Keratinocyte (primary cell): ENCODE results near the gene CSNK1D. TPM values are rescaled to one million over a fixed set of nuclear protein-coding genes. Genes with fewer than 3 reads are reported as not detected.

Source experiments
- DNase-seq: peaks from one replicate; pipeline ENCODE4 v3.0.0-alpha.2; 2011; ENCODE audit warnings: low read depth, missing footprints, low spot score
- FAIRE-seq: peaks from 2 replicates; lab custom pipeline; 2011; peaks lifted over from hg19 to GRCh38; lab: Jason Lieb, UNC
- H2AFZ ChIP-seq: 2 replicates; pipeline ENCODE4 v1.6.0; 2012; ENCODE audit warnings: low read length, control low read depth, inconsistent platforms; ENCODE audit not compliant: control insufficient read depth
- H3K27ac ChIP-seq: 2 replicates; pipeline ENCODE4 v1.5.1; 2011; ENCODE audit warnings: low read length; ENCODE audit not compliant: control insufficient read depth, insufficient read depth
- H3K27me3 ChIP-seq: 3 replicates; pipeline ENCODE4 v1.6.0; 2011; ENCODE audit warnings: low read length; ENCODE audit not compliant: control insufficient read depth, insufficient read depth; ENCODE audit errors: extremely low read depth
- H3K36me3 ChIP-seq, 2 experiments: 2 replicates in 1 of 2; 3 replicates in 1 of 2; pipeline ENCODE4 v1.5.1; 2011; ENCODE audit warnings: low read length in 2 of 2, mild to moderate bottlenecking in 1 of 2; ENCODE audit not compliant: control insufficient read depth in 2 of 2, insufficient read depth in 2 of 2; ENCODE audit errors: extremely low read depth in 1 of 2
- H3K4me1 ChIP-seq: 3 replicates; pipeline ENCODE4 v1.5.1; 2011; ENCODE audit warnings: low read length; ENCODE audit not compliant: control insufficient read depth, insufficient read depth; ENCODE audit errors: extremely low read depth
- H3K4me2 ChIP-seq: 3 replicates; pipeline ENCODE4 v1.6.0; 2011; ENCODE audit warnings: low read depth, low read length; ENCODE audit not compliant: control insufficient read depth, insufficient read depth; ENCODE audit errors: extremely low read depth
- H3K4me3 ChIP-seq, 3 experiments: fragments of 200-600 bp in 1 of 3; sonication (generic) in 1 of 3; 2 replicates in 2 of 3; 3 replicates in 1 of 3; pipeline ENCODE4 v1.5.1; 2011 to 2016; ENCODE audit warnings: low read length in 3 of 3, mild to moderate bottlenecking in 3 of 3, control low read depth in 2 of 3, inconsistent platforms in 1 of 3, low read depth in 1 of 3, mixed read lengths in 1 of 3, mixed run types in 1 of 3, moderate library complexity in 1 of 3; ENCODE audit not compliant: control insufficient read depth in 2 of 3, insufficient read depth in 2 of 3; ENCODE audit errors: extremely low read depth in 1 of 3
- H3K79me2 ChIP-seq: 2 replicates; pipeline ENCODE4 v1.6.0; 2012; ENCODE audit warnings: low read length; ENCODE audit not compliant: control insufficient read depth, insufficient read depth
- H3K9ac ChIP-seq: 3 replicates; pipeline ENCODE4 v1.6.0; 2011; ENCODE audit warnings: low read length; ENCODE audit not compliant: control insufficient read depth, insufficient read depth; ENCODE audit errors: extremely low read depth
- H3K9me1 ChIP-seq: 3 replicates; pipeline ENCODE4 v1.6.0; 2011; ENCODE audit warnings: low read length; ENCODE audit not compliant: control insufficient read depth, insufficient read depth; ENCODE audit errors: extremely low read depth
- H3K9me3 ChIP-seq: 2 replicates; pipeline ENCODE4 v1.5.1; 2012; ENCODE audit warnings: low read depth, low read length; ENCODE audit not compliant: control insufficient read depth
- H4K20me1 ChIP-seq: 3 replicates; pipeline ENCODE4 v1.6.0; 2011; ENCODE audit warnings: low read length; ENCODE audit not compliant: control insufficient read depth, insufficient read depth; ENCODE audit errors: extremely low read depth
- CTCF ChIP-seq, 3 experiments: IDR thresholded peaks in 1 of 3; conservative IDR thresholded peaks in 1 of 3; optimal IDR thresholded peaks in 1 of 3; 2 replicates in 2 of 3; 3 replicates in 1 of 3; pipeline versions ENCODE3 to v1.5.1; 2011; ENCODE audit warnings: low read length in 3 of 3, mild to moderate bottlenecking in 3 of 3, moderate library complexity in 2 of 3, control low read depth in 1 of 3, inconsistent platforms in 1 of 3; ENCODE audit not compliant: insufficient read depth in 2 of 3; ENCODE audit errors: extremely low read depth in 1 of 3
- EZH2 ChIP-seq: IDR thresholded peaks from one replicate; pipeline ENCODE4 v1.6.1; 2012; ENCODE audit warnings: inconsistent platforms, mild to moderate bottlenecking, low read length, moderate library complexity
- dilution Hi-C: fragments of 300-500 bp; cut with MboI; formaldehyde crosslinking; loops from one replicate; pipeline ENCODE4 v1.7.0; 2020; ENCODE audit warnings: low sequenced_read_pairs; ENCODE audit not compliant: extremely low pct_ligation_motif_present
- polyA plus RNA-seq, 5 experiments: library from polyadenylated mRNA; depleted of rRNA in 3 of 5; stranded (reverse) in 3 of 5; stranded (forward) in 1 of 5; unstranded in 1 of 5; fragments of >200 nt; gene quantifications; 1 replicate in 1 of 5; 2 replicates in 3 of 5; 3 replicates in 1 of 5; pipeline versions ENCODE4 v1.2.1 to v1.2.3, GENCODE V29; 2011 to 2012; ENCODE audit warnings: missing spikeins in 2 of 5, low read depth in 1 of 5, low replicate concordance in 1 of 5

CSNK1D gene
- polyA plus RNA-seq, 1 donor (not counting 4 experiments of a cell fraction or from before 2014, with no cell fraction given), result 86.0 TPM

- DNase-seq, result no peak
- FAIRE-seq, result no peak
- no peaks in the 10 kb centered on the region for H3K9me1 ChIP-seq
- peaks cover 0 to 2% of the 10 kb centered on the region in 2 experiments for H3K36me3 ChIP-seq
- dilution Hi-C loops, result no loop called here
- H3K27ac ChIP-seq, result no peak overlapping the region
- no peak overlapping the region for H2AFZ ChIP-seq
- no peaks in the 10 kb centered on the region for H3K27me3 ChIP-seq
- peaks cover 14% of the 10 kb centered on the region for H3K79me2 ChIP-seq
- no peaks in the 10 kb centered on the region for H4K20me1 ChIP-seq
- H3K4me2 ChIP-seq, result no peak overlapping the region
- peaks cover 39% of the 10 kb centered on the region for H3K4me1 ChIP-seq
- H3K9ac ChIP-seq, result no peak overlapping the region
- no peaks in the 10 kb centered on the region for H3K9me3 ChIP-seq
- TF ChIP-seq EZH2 (no peak), CTCF (optimal IDR thresholded peaks at IDR 0.05 in 1 of 3, IDR thresholded peaks at IDR 0.05 in 1 of 3, conservative IDR thresholded peaks at IDR 0.05 in 1 of 3; ENCODE audit: extremely low read depth in 1 of 3, insufficient read depth in 2 of 3, low read length in 3 of 3) (no peak)
- H3K4me3 ChIP-seq, result no peak overlapping the region
These were observed 59.4 kb downstream of the CSNK1D start for GRCh38 chr17:82214012-82214628.

- no peaks in the 10 kb centered on the region for H3K27me3 ChIP-seq
- peaks cover 14% of the 10 kb centered on the region for H3K79me2 ChIP-seq
- H3K9me1 ChIP-seq, result no peaks in the 10 kb centered on the region
- H3K4me2 ChIP-seq, result peak overlapping the region; percentile 65
- no peak for TF ChIP-seq EZH2
- TF ChIP-seq CTCF (optimal IDR thresholded peaks at IDR 0.05 in 1 of 3, IDR thresholded peaks at IDR 0.05 in 1 of 3, conservative IDR thresholded peaks at IDR 0.05 in 1 of 3; ENCODE audit: extremely low read depth in 1 of 3, insufficient read depth in 2 of 3, low read length in 3 of 3), result no peak
- dilution Hi-C loops, result no loop called here
- H3K4me3 ChIP-seq, result peak overlapping the region; percentile 75 to 86 (median 78)
- peaks cover 0 to 3% of the 10 kb centered on the region in 2 experiments for H3K36me3 ChIP-seq
- no peaks in the 10 kb centered on the region for H3K9me3 ChIP-seq
- H3K4me1 ChIP-seq, result peaks cover 39% of the 10 kb centered on the region
- peak overlapping the region; percentile 69 for H2AFZ ChIP-seq
- peak overlapping the region; percentile 81 for H3K27ac ChIP-seq
- FAIRE-seq (no peak), DNase-seq (no peak)
- H4K20me1 ChIP-seq, result no peaks in the 10 kb centered on the region
- H3K9ac ChIP-seq, result peak overlapping the region; percentile 84
These were observed 60.1 kb downstream of the CSNK1D start for GRCh38 chr17:82213251-82214011.
